CD4-positive, alpha-beta T cell treated with Interleukin-10 for 1 hour (primary cell): Measurements from ENCODE around the gene ANXA4.
"Not testable (repeated sequence)": the region's sequence is repeated elsewhere in the genome, so short reads cannot be mapped to it uniquely, and the experiment has no call there.

Experiments used
- DNase-seq: peaks from one replicate; pipeline ENCODE4 v3.0.0-alpha.2; 2020

ANXA4 gene

GRCh38 chr2:69811591-69811990 lies 69.7 kb downstream of the ANXA4 start:
- no peak for DNase-seq

- DNase-seq = no peak
Measured at GRCh38 chr2:69815717-69816116, 73.8 kb downstream of the ANXA4 start.

- DNase-seq = peak; percentile 87
Measured at GRCh38 chr2:69816923-69817542, 75.1 kb downstream of the ANXA4 start.

DNA sequence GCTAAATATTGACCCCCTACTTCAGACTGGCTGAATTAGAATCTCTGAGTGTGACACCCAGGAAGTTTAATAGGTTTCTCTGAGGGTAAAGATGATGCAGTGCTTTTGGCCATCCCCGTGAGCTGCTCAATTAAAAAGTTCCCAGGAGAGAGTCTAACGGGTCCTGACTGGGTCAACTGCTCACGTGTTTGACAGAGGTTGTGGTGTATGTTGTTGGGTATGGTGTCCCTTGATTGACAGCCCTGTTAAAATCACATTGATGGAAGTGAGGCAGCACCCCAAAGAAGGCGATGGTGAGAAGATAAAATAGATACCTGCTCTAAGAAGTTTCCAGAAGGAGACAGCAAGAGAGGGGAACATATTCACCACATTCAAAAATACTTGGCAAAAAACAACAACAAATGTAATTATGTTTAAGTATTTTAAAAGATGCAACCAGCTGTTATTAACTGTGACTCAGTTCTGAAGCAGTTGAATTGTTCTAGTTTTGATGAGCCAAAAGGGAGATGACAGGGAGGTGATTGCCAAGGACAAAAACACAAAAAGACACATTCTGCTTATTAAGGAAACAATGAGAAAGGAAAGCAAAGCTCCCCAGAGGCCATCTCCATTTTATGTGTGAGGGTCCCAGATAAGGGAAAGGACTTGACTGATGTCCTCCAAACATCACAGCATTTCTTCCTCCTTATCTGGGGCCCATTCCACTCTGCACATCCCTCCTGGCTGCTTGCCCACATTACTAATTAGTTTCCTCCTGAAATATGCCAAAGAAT lies 76.0 kb downstream of the ANXA4 start:
- DNase-seq = no peak

DNA sequence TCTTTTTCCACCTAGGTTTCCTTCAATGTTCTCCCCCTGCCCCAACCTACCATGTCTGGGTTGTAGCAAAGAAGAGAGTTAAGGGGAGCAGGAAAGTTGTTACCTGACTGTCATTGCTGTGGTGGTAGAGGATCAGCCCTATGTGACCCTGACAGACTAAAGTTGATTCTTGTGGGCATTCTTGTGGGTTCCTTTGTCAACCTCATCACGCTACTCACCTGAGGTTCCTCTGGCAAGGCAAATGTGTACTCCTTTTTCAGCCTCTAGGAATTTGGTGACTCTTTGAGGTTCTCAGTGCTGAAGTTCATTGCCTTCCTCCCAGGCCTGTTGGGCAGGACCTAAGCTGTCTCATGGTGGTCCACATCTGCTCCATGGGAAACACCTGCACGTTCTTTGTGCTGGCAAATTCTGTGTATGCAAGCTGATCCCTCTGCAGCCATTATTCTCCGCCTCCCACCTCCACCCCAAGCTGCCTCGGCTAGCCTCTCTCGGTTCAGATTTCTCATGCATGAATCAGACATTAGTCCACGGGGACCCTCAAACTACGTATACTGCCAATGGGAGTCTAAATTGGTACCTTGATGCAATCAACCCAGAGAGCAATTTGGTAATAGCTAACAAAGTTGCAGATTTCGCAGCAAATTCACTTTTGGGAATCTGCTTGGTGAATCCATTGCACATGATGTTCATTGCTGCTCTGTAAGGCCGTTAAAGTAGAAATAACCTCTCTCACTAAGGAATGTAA lies 86.0 kb downstream of the ANXA4 start:
- DNase-seq = no peak

DNA sequence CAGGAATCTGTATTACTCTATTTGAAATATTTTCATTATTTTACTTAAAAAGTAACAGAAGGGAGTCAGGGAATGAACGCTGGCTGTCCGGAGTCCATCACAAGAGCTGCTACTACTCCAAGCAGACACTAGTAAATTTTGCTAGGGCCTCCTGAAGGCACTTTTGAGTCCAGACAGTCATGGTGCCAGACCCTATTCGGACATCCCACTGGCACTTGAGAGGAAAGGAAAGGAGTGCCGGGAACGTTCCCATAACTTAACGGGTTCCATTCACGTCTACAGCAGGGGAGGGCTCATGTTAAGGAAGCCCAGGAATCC lies 87.0 kb downstream of the ANXA4 start:
- DNase-seq = no peak

GRCh38 chr2:69829256-69830044 lies 87.5 kb downstream of the ANXA4 start, which contains the start of gene GMCL1:
Gene GMCL1 (plus strand): TSS chr2:69829660. CDS start chr2:69829893, 233 bp downstream.
- DNase-seq = peak; percentile 98

- DNase-seq = peak; percentile 52
Measured at GRCh38 chr2:69830045-69830905, 88.3 kb downstream of the ANXA4 start.

DNA sequence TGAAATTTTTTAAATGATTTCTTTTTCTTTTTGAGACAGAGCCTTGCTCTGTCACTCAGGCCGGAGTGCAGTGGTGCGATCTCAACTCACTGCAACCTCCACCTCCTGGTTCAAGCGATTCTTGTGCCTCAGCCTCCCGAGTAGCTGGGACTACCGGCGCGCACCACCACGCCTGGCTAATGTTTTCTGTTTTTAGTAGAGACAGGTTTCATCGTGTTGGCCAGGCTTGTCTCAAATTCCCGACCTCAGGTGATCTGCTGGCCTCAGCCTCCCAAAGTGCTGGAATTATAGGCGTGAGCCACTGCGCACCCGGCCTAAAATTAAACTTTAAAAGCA lies 88.9 kb downstream of the ANXA4 start:
- not testable (repeated sequence) for DNase-seq

GRCh38 chr2:69831354-69831905 lies 89.5 kb downstream of the ANXA4 start:
- DNase-seq = no peak

- no peak for DNase-seq
Measured at GRCh38 chr2:69833752-69834151, 91.8 kb downstream of the ANXA4 start.

DNA sequence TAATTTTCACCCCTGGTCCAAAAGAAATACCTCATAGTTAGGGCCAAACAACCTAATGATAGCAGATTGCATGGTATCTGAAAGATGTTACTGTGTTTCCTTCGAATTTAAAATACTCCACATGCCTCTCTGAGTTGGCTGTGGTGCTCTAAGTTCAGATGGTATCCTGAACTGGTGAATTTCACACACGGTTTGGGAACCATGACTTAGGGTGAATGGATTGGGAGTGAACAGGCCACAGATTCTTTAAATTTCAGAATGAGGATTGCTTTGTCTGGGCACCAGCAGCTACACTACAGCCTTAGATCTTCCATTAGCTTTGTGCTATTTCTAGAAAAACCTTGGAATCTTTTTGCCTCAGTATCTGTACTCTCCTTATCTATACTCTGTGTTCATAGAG lies 93.7 kb downstream of the ANXA4 start:
- DNase-seq = no peak

GRCh38 chr2:69836316-69836715 lies 94.4 kb downstream of the ANXA4 start:
- DNase-seq = no peak

- no peak for DNase-seq
Measured at GRCh38 chr2:69837533-69837932, 95.6 kb downstream of the ANXA4 start.

DNA sequence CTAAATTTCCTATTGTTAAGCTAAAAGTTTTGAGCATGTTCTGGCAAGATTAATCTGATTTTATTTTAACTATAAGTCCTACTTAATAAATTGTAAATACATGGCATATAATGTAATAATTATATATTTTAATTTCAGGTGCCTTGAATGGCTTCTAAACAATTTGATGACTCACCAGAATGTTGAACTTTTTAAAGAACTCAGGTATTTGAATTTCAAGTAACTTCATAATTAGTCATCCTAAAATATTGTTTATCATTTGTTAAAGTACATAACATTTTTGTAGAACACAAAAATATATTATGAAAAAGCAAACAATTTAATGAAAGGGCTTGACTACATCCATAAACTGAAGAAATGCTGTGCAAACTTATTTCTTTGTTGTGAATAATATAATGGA lies 102.1 kb downstream of the ANXA4 start:
- no peak for DNase-seq

GRCh38 chr2:69844560-69844959 lies 102.6 kb downstream of the ANXA4 start:
- DNase-seq = no peak

GRCh38 chr2:69846182-69847067 lies 104.5 kb downstream of the ANXA4 start:
- DNase-seq = no peak

DNA sequence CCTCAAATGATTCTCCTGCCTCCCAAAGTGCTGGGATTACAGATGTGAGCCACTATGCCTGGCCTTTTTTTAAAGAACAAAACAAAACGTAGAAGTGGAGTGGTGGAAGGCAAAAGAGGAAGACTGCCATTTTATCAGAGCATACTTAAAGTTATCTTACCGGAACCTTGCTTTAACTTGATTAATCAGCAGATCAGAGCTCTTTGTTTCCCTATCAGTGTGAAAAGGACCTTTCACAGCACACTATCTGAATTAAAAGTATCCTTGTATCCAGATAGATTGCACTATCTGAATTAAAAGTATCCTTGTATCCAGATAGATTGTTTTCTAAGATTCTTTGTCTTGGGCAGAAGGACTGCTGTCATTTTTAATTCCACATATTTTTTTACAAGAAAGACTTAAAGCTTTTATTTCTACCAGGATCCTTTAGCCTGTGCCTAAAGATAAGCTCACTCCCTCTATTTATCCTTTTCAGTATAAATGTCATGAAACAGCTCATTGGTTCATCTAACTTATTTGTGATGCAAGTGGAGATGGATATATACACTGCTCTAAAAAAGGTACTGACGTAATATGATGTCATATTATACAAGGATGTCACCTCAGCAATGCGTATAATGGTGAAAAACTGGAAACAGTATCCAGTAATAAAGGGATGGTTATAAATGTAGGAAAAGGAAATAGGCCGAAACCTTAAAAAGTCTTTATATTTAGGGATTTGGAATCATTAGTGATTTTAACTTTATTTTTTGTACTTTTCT lies 105.3 kb downstream of the ANXA4 start:
- no peak for DNase-seq

- DNase-seq = no peak
Measured at GRCh38 chr2:69848186-69848790, 106.4 kb downstream of the ANXA4 start.

GRCh38 chr2:69858261-69858660 lies 116.3 kb downstream of the ANXA4 start:
- no peak for DNase-seq
